GM15510 (cell line): ENCODE results near the gene PIGT.

Source experiments
- POLR2A ChIP-seq: IDR thresholded peaks from 3 replicates; pipeline ENCODE4 v1.6.1; 2011; ENCODE audit warnings: borderline replicate concordance; ENCODE audit not compliant: insufficient read length; ENCODE audit errors: extremely low read depth

The PIGT gene

GRCh38 chr20:45390931-45391330 is 25.0 kb upstream of the PIGT start:
- no peak for TF ChIP-seq POLR2A

- TF ChIP-seq POLR2A: no peak
Measured at GRCh38 chr20:45391559-45391958, 24.4 kb upstream of the PIGT start.

- TF ChIP-seq POLR2A: no peak
Measured at GRCh38 chr20:45392733-45393132, 23.2 kb upstream of the PIGT start.

GRCh38 chr20:45394221-45395113 is 21.5 kb upstream of the PIGT start:
- TF ChIP-seq POLR2A: no peak

- TF ChIP-seq POLR2A: no peak
Measured at GRCh38 chr20:45395114-45395415, 20.9 kb upstream of the PIGT start.

GRCh38 chr20:45399018-45399417 is 16.9 kb upstream of the PIGT start:
- no peak for TF ChIP-seq POLR2A

GRCh38 chr20:45400346-45401031 is 15.5 kb upstream of the PIGT start:
- TF ChIP-seq POLR2A: no peak

GRCh38 chr20:45402946-45403345 is 13.0 kb upstream of the PIGT start:
- TF ChIP-seq POLR2A: no peak

- no peak for TF ChIP-seq POLR2A
Measured at GRCh38 chr20:45404438-45404837, 11.5 kb upstream of the PIGT start.

GRCh38 chr20:45405571-45406259 is 10.2 kb upstream of the PIGT start:
- no peak for TF ChIP-seq POLR2A

- TF ChIP-seq POLR2A: no peak
Measured at GRCh38 chr20:45406260-45407066, 9.5 kb upstream of the PIGT start.

GRCh38 chr20:45407067-45407745 is 8.7 kb upstream of the PIGT start:
- TF ChIP-seq POLR2A: no peak

GRCh38 chr20:45407783-45408645 is 7.9 kb upstream of the PIGT start, which contains the start of gene DBNDD2:
TSS of gene DBNDD2 (plus strand) at chr20:45408289. CDS start at chr20:45408468, 179 bp downstream.
- no peak for TF ChIP-seq POLR2A

- TF ChIP-seq POLR2A: no peak
Measured at GRCh38 chr20:45408646-45409213, 7.2 kb upstream of the PIGT start.
